Medulla oblongata (tissue), 1 donor: ENCODE data around the gene DDX54.
"Not testable (repeated sequence)": the region's sequence is repeated elsewhere in the genome, so short reads cannot be mapped to it uniquely, and the experiment has no call there.

Experiments
- DNase-seq: peaks from one replicate; pipeline ENCODE4 v3.0.0-alpha.2; 2015; ENCODE audit errors: extremely low spot score

Gene DDX54

GRCh38 chr12:113216027-113216426 is 30.7 kb upstream of the DDX54 start:
- no peak for DNase-seq

- peak; percentile 79 for DNase-seq
Measured at GRCh38 chr12:113214895-113215400, 29.7 kb upstream of the DDX54 start.

DNA sequence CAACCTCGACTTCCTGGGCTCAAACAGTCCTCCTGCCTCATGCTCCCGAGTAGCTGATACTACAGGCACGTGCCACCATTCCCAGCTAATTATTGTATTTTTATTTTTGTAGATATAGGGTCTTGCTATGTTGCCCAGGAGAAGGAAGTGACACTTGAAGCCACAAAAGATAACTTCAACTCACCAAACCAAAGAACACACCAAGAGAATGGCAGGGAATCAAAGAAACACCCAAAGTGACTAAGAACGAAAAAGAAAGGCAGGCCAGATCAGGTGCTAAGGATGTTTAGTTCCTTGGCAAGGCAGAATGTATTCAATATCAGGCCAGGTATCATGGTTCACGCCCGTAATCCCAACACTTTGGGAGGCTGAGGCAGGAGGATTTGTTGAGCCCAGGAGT is 25.9 kb upstream of the DDX54 start:
- no peak for DNase-seq

DNA sequence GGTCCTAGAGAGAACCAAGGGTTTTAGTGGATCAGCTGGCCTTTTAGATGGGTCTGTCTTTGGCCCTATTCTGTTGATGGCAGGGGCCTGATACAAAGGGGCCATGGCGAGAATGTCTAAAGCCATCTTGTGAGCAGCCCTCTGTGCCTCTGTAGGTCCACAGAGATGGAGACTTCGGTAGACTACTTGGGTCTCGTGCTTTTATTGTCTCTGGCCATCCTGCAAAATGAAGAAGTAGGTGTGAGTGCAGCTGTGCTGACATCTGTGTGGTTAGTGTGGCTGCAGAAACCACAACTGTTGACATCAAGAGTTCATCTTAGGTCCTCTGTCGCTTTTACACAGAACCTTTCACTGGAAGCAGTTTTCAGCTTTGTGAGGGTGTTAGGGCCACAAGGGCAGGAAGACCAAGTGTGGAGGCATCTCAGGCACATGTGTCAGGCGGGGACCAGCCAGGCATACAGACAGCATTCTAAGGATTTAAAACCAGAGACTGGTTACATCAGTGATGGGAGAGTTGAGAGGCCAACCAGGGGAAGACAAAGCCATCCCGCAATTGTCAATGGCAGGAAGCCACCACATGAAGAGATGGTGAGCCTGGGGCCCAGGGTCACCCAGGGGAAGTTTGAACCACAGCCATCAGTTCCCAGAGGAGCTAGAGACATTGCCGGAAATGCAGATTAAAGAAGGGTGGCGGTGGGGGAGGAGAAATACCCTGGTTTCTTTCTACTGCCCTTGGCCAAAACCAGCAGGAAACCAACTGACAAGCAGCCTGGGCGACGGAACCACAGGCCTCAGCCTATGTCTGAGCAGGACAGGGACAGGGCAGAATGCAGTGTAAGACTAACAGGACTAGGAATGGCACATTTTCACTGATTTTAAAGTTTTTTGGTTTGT is 23.0 kb upstream of the DDX54 start:
- DNase-seq, result peak; percentile 74

DNA sequence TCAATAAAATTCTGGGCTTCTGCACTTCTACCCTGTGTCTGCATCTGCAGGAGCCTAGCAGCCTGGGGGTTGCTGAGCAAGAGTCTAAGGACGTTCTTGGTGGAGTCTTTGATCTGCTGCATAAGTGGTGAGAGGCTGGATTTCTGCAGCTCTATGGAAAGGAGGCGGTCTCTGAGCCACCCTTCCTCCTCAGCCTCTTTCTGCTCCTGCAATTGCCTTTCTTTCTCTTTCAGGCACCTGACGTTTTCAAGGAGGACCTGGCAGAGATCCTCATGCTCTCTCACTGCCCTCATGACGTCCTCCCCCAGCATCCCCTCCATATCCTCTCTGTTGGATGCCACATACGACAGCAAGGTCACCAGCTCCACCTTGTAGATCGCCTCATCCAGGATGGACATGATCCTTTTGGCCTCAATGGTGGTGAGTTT is 22.3 kb upstream of the DDX54 start:
- DNase-seq, result no peak

DNA sequence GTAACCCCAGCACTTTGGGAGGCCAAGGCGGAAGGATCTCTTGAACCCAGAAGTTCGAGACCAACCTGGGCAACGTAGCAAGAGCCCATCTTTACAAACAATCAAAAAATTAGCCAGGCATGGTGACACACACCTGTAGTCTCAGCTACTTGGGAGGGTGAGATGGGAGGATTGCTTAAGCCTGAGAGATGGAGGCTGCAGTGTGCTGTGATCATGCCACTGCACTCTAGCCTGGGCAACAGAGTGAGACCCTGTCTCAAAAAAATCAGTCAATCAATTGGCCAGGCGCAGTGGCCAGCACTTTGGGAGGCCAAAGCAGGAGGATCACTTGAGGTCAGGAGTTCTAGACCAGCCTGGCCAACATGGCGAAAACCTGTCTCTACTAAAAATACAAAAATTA is 21.5 kb upstream of the DDX54 start:
- DNase-seq, result not testable (repeated sequence)

- no peak for DNase-seq
Measured at GRCh38 chr12:113204804-113205203, 19.5 kb upstream of the DDX54 start.

DNA sequence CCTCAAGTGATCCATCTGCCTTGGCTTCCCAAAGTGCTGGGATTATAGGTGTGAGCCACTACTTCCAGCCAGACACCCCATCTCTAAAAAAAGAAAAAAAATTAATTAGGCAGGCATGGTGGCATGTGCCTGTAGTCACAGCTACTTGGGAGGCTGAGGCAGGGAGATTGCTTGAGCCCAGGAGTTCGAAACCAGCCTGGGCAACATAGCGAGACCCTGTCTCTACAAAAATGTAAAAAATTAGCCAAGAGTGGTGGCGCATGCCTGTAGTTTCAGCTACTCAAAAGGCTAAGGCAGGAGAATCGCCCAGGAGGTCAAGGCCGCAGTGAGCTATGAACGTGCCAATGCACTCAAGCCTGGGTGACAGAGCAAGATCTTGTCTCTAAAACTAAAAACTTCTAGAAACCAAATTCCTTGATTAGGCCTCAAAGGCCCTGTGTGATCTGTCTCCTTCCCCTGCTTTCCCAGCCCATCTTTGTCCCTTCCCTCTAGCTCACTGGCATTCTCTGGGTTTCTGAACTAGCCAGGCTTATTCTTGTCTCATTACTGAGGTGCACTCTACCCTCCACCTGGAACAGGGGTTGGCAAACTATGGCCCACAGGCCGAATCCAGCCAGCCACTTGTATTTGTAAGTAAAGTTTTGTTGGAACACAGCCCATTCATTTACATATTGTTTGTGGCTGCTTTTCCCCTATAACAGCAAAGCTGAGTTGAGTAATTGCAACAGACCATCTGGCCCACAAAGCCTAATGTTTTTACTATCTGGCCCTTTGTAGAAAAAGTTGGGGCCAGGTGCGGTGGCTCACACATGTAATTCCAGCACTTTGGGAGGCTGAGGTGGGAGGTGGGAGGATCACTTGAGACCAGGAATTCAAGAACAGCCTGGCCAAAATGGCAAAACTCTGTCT is 18.8 kb upstream of the DDX54 start:
- no peak for DNase-seq

GRCh38 chr12:113202300-113203075 is 17.2 kb upstream of the DDX54 start:
- DNase-seq, result no peak

DNA sequence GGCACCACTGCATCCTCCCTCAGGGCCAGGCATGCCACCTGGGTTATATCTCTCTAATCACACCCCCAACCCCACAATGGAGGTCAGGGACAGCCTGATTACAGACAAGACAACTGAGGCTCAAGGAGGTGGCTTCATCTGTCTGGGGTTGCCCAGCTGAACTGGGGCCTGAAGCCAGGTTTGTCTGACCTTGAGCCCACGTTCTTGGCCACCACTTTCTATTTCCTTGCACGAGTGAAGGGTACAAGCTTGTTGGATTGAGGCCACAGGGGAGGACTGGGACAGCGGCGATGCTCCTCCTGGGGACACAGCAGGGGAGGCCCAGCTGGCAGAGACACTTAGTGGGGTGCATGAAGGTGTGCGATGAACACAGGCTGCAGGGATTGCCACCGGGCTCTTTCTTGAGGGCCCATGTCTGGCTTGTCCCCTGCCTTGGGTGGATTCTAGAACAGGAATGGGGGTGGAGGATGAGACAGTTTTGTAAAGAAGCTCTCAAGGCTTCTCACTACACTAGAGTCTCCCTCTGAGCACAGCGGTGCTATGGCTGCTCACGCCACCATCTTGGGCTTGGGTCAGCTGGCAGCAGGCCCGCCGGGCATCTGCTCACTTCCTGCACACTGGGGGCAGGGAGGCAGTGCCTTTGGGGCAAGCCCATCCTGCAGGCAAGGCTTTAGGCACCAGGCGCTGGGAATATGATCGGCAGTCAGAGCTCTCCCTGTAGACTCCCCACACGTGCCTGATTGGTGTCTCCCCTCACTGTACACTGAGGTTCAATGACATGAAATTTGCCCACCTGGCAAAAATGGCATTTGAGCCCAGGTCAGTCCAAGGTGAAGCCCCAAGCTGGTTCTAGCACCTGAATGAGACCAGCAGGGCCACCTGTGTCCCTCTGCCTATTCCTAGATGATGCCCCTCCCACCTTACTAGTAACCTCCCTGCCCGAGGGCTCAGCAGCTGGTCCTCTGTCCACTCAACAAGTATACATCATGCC is 16.2 kb upstream of the DDX54 start:
- no peak for DNase-seq

- no peak for DNase-seq
Measured at GRCh38 chr12:113200021-113200797, 14.9 kb upstream of the DDX54 start.

DNA sequence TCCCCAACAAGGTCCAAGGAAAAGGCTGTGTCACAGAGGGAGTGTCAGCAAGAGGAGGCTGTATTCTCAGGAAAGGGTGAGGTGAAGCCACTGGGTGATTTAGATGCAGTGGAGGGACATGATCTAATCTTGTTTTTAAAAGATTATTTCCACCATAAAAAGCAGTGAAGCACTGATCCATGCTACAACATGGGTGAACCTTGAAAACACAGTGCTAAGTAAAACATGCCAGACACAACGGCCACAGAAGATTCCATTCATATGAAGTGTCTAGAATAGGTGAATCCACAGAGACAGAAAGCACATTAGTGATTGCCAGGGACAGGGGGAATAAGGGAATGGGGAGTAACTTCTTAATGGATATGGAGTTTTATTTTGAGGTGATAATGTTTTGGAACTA is 13.0 kb upstream of the DDX54 start:
- no peak for DNase-seq

DNA sequence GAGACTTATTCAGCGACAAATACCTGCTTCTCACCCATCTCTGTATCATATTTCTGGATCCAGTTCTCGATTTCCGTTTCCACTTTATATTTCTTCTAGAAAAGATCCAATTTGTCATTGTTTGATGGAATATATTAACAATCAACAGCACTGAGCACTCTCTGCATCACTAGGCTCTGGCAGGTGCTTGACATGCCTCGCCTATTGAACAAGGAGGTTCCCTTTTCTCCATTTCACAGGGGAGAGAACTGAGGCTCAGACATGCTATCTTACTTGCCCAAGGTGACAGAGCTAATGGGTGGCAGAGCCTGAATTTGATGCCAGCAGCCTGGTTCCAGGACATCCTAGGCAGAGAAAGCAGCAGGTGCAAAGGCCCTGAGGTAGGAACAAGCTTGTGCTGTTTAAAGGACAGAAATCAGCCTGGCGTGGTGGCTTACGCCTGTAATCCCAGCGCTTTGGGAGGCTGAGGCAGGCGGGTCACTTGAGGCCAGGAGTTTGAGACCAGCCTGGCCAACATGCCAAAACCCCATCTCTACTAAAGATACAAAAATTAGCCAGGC is 12.3 kb upstream of the DDX54 start:
- DNase-seq, result no peak

DNA sequence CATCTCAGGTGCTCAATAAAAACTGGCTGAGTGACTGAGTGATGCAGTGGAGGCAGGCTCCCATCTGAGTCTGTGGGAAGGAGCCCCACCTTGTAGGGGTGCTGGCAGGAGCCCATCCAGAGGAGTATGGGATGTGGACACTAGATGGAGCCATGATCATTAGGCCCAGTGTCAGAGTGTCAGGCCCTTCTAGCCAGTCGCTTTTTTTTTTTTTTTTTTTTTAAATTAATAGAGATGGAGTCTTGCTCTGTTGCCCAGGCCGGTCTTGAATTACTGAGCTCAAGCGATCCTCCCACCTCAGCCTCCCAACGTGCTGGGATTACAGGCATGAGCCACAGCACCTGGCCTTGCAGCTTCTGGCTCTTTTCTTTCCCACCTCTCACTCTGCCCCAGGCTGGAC is 11.7 kb upstream of the DDX54 start:
- peak; percentile 89 for DNase-seq

DNA sequence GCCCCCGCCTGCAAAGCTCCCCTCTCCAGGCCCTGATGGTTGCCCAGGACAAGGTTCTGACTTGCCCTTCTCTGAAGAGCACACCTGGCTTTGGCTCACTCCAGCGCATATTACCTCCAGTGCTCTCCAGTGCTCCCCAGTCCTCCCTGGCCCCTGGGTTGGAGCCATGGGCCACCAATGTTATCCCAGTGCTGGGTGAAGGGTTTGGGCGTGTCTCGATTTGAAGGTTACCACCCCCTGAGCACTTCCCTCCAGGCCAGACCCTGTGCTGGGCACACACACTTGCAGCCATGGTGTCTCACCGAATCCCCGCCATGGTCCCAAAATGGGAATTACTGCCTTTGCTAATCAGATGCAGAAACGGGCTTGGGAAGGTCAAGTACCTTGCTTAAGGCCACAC is 11.3 kb upstream of the DDX54 start:
- DNase-seq, result no peak

DNA sequence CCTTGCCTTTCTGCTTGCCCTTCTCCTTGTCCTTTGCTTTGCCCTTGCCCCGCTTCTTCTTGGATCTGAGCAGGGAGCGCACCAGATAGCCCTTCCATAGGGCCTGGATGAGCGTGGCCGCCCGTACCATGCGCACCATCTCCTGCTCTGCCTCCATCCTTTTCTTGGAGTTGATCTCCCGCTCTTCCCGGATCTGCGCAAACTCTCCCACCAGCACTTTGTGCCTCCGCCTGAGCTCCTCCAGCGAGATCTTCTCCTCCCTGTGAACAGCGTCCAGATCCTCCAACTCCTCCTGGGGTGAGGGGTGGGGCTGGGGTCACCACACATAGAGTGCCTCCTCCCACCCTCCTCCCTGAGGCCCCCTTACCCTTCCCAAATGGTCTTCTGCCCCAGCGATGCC is 10.3 kb upstream of the DDX54 start:
- no peak for DNase-seq

- no peak for DNase-seq
Measured at GRCh38 chr12:113194971-113195391, 9.7 kb upstream of the DDX54 start.

DNA sequence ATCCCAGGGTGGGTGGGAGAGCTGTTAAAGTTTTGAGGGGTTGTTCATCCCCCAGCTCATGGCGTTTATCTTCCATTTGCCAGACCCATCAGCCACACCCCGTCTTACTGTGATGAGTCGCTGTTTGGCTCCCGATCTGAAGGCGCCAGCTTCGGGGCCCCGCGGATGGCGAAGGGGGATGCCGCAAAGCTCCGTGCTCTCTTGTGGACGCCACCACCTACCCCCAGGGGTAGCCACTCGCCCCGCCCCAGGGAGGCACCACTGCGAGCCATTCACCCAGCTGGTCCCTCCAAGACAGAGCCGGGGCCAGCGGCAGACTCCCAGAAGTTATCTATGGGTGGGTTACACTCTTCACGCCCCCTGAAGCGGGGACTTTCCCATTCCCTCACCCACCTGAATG is 5.9 kb upstream of the DDX54 start:
- DNase-seq, result no peak

DNA sequence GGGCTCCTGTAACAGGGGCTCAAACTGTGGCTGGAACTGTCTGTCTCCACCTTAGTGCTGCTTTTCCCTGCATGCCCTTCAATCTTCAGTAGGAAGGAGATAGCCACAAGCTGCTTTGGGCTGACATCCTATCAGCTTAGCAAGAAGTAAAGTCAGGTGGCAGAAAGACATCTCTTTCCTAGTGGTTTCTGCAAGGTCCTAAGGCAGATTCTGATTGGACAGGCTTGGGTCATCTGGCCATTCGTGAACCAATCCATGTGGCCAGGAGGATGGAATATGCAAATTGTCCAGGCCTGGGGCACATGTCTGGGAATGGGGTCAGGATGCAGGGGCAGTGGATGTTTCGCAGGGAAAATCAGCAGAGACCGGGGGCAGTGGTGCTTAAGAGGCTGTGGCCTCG is 5.5 kb upstream of the DDX54 start:
- no peak for DNase-seq
